Activated CD4-positive, alpha-beta T cell treated with anti-CD3 and anti-CD28 coated beads, Interleukin-2, amount 10 ng/mL, durations not matched to agents 24 days and 14 days (primary cell): ENCODE data around the gene RRBP1. TPM values are rescaled to one million over a fixed set of nuclear protein-coding genes. Genes with fewer than 3 reads are reported as not detected.
"Not testable (repeated sequence)": the region's sequence is repeated elsewhere in the genome, so short reads cannot be mapped to it uniquely, and the experiment has no call there.

ENCODE experiments used
- DNase-seq: peaks from one replicate; pipeline ENCODE4 v3.0.0; 2022
- H3K27ac Mint-ChIP-seq: one replicate; pipeline ENCODE4 v1.8.0; 2022; ENCODE audit warnings: mild to moderate bottlenecking, mixed read lengths
- H3K27me3 Mint-ChIP-seq: one replicate; pipeline ENCODE4 v1.8.0; 2022; ENCODE audit warnings: mixed read lengths
- H3K36me3 Mint-ChIP-seq: one replicate; pipeline ENCODE4 v1.8.0; 2022; ENCODE audit warnings: low read depth, mild to moderate bottlenecking, mixed read lengths
- H3K4me1 Mint-ChIP-seq: one replicate; pipeline ENCODE4 v1.8.0; 2021; ENCODE audit warnings: mixed read lengths
- H3K4me3 Mint-ChIP-seq: one replicate; pipeline ENCODE4 v1.8.0; 2022; ENCODE audit warnings: mild to moderate bottlenecking, moderate library complexity, mixed read lengths
- H3K9me3 Mint-ChIP-seq: one replicate; pipeline ENCODE4 v1.8.0; 2021; ENCODE audit warnings: mixed read lengths
- intact Hi-C: fragments of 100-400 bp; cut with micrococcal nuclease; formaldehyde crosslinking; loops from one replicate; pipeline ENCODE4 v1.15.1; 2023
- total RNA-seq: library from RNA; stranded (reverse); gene quantifications from 2 replicates; pipeline ENCODE4 v1.2.3, GENCODE V29; 2022

The RRBP1 gene
- total RNA-seq, 1 donor from 2014 or later = 49.9 TPM

GRCh38 chr20:17714597-17714996 lies 32.6 kb upstream of the RRBP1 start:
- no peak for DNase-seq
- Mint-ChIP-seq H3K36me3 (no peaks in the 10 kb centered on the region), H3K4me3 (no peak overlapping the region), H3K4me1 (no peaks in the 10 kb centered on the region), H3K9me3 (no peaks in the 10 kb centered on the region), H3K27me3 (peaks cover 9% of the 10 kb centered on the region), H3K27ac (no peak overlapping the region)
- intact Hi-C loops = no loop called here

- DNase-seq = no peak
- Mint-ChIP-seq H3K36me3 (no peaks in the 10 kb centered on the region), H3K9me3 (no peaks in the 10 kb centered on the region), H3K27ac (no peak overlapping the region), H3K4me3 (no peak overlapping the region), H3K27me3 (peaks cover 7% of the 10 kb centered on the region), H3K4me1 (no peaks in the 10 kb centered on the region)
- intact Hi-C loops = no loop called here
Observed at GRCh38 chr20:17712708-17713107, 30.7 kb upstream of the RRBP1 start.

GRCh38 chr20:17712201-17712600 lies 30.2 kb upstream of the RRBP1 start:
- Mint-ChIP-seq H3K36me3 (no peaks in the 10 kb centered on the region), H3K4me1 (no peaks in the 10 kb centered on the region), H3K27me3 (peaks cover 7% of the 10 kb centered on the region), H3K9me3 (no peaks in the 10 kb centered on the region), H3K4me3 (no peak overlapping the region), H3K27ac (no peak overlapping the region)
- DNase-seq = no peak
- intact Hi-C loops = no loop called here

GRCh38 chr20:17711267-17711627 lies 29.2 kb upstream of the RRBP1 start:
- no peaks in the 10 kb centered on the region for H3K4me1 Mint-ChIP-seq
- H3K27ac Mint-ChIP-seq = no peak overlapping the region
- peaks cover 5% of the 10 kb centered on the region for H3K27me3 Mint-ChIP-seq
- no peaks in the 10 kb centered on the region for H3K9me3 Mint-ChIP-seq
- H3K36me3 Mint-ChIP-seq = no peaks in the 10 kb centered on the region
- no peak overlapping the region for H3K4me3 Mint-ChIP-seq
- intact Hi-C loops = no loop called here
- DNase-seq = no peak

GRCh38 chr20:17710379-17711266 lies 28.6 kb upstream of the RRBP1 start:
- no peaks in the 10 kb centered on the region for H3K36me3 Mint-ChIP-seq
- no peaks in the 10 kb centered on the region for H3K9me3 Mint-ChIP-seq
- no peaks in the 10 kb centered on the region for H3K4me1 Mint-ChIP-seq
- H3K4me3 Mint-ChIP-seq = no peak overlapping the region
- peaks cover 5% of the 10 kb centered on the region for H3K27me3 Mint-ChIP-seq
- no peak for DNase-seq
- H3K27ac Mint-ChIP-seq = no peak overlapping the region
- intact Hi-C loops = no loop called here

- Mint-ChIP-seq H3K4me1 (no peaks in the 10 kb centered on the region), H3K9me3 (no peaks in the 10 kb centered on the region), H3K27me3 (peaks cover 5% of the 10 kb centered on the region), H3K27ac (no peak overlapping the region), H3K36me3 (no peaks in the 10 kb centered on the region), H3K4me3 (no peak overlapping the region)
- no peak for DNase-seq
- intact Hi-C loops = no loop called here
Observed at GRCh38 chr20:17709361-17710293, 27.6 kb upstream of the RRBP1 start.

GRCh38 chr20:17708675-17709360 lies 26.8 kb upstream of the RRBP1 start:
- Mint-ChIP-seq H3K27ac (no peak overlapping the region), H3K27me3 (peaks cover 5% of the 10 kb centered on the region), H3K9me3 (no peaks in the 10 kb centered on the region), H3K4me3 (no peak overlapping the region), H3K36me3 (no peaks in the 10 kb centered on the region), H3K4me1 (no peaks in the 10 kb centered on the region)
- intact Hi-C loops = no loop called here
- no peak for DNase-seq

GRCh38 chr20:17707951-17708350 lies 25.9 kb upstream of the RRBP1 start:
- not testable (repeated sequence) for H3K27ac Mint-ChIP-seq, H3K4me3 Mint-ChIP-seq, H3K4me1 Mint-ChIP-seq

GRCh38 chr20:17706632-17707031 lies 24.6 kb upstream of the RRBP1 start:
- intact Hi-C loops = no loop called here
- Mint-ChIP-seq H3K27ac (no peak overlapping the region), H3K27me3 (no peaks in the 10 kb centered on the region), H3K4me3 (no peak overlapping the region), H3K36me3 (no peaks in the 10 kb centered on the region), H3K4me1 (no peaks in the 10 kb centered on the region), H3K9me3 (no peaks in the 10 kb centered on the region)
- DNase-seq = no peak

More at GRCh38 chr20:17707951-17708350, 25.9 kb upstream of the RRBP1 start:
- H3K9me3 Mint-ChIP-seq, H3K36me3 Mint-ChIP-seq, DNase-seq, intact Hi-C loops, H3K27me3 Mint-ChIP-seq: not testable (repeated sequence)

GRCh38 chr20:17705916-17706315 lies 23.9 kb upstream of the RRBP1 start:
- DNase-seq = no peak
- Mint-ChIP-seq H3K27ac (no peak overlapping the region), H3K36me3 (no peaks in the 10 kb centered on the region), H3K4me1 (no peaks in the 10 kb centered on the region), H3K4me3 (no peak overlapping the region), H3K27me3 (no peaks in the 10 kb centered on the region), H3K9me3 (no peaks in the 10 kb centered on the region)
- intact Hi-C loops = no loop called here

- H3K27me3 Mint-ChIP-seq = no peaks in the 10 kb centered on the region
- DNase-seq = no peak
- intact Hi-C loops = no loop called here
- H3K9me3 Mint-ChIP-seq = no peaks in the 10 kb centered on the region
- H3K27ac Mint-ChIP-seq = no peak overlapping the region
- H3K36me3 Mint-ChIP-seq = no peaks in the 10 kb centered on the region
- no peak overlapping the region for H3K4me3 Mint-ChIP-seq
- H3K4me1 Mint-ChIP-seq = no peaks in the 10 kb centered on the region
Observed at GRCh38 chr20:17704589-17705317, 22.7 kb upstream of the RRBP1 start.

- Mint-ChIP-seq H3K4me3 (no peak overlapping the region), H3K4me1 (no peaks in the 10 kb centered on the region), H3K36me3 (no peaks in the 10 kb centered on the region), H3K9me3 (no peaks in the 10 kb centered on the region), H3K27ac (no peak overlapping the region), H3K27me3 (no peaks in the 10 kb centered on the region)
- no peak for DNase-seq
- intact Hi-C loops = no loop called here
Observed at GRCh38 chr20:17701826-17702225, 19.8 kb upstream of the RRBP1 start.

GRCh38 chr20:17700637-17701036 lies 18.6 kb upstream of the RRBP1 start:
- intact Hi-C loops = no loop called here
- H3K9me3 Mint-ChIP-seq = no peaks in the 10 kb centered on the region
- peaks cover 2% of the 10 kb centered on the region for H3K27me3 Mint-ChIP-seq
- no peak for DNase-seq
- no peak overlapping the region for H3K27ac Mint-ChIP-seq
- no peaks in the 10 kb centered on the region for H3K36me3 Mint-ChIP-seq
- H3K4me3 Mint-ChIP-seq = no peak overlapping the region
- no peaks in the 10 kb centered on the region for H3K4me1 Mint-ChIP-seq
